Stomach (tissue), 4 donors: ENCODE results near the gene GAMT.

ENCODE experiments used
- EP300 ChIP-seq: sonication (generic); formaldehyde crosslinking; IDR thresholded peaks from one replicate; pipeline ENCODE4 v1.6.1; 2017; ENCODE audit warnings: antibody characterized with exemption
- POLR2A ChIP-seq, 4 donors: fragments of 450-650 bp; IDR thresholded peaks; one replicate each; pipeline ENCODE4 v1.6.1; 2016; ENCODE audit warnings: antibody characterized with exemption in 4 of 4, control low read depth in 2 of 4, mild to moderate bottlenecking in 1 of 4, moderate library complexity in 1 of 4
- POLR2AphosphoS5 ChIP-seq, 3 donors: sonication (generic); formaldehyde crosslinking; IDR thresholded peaks; one replicate each; pipeline ENCODE4 v1.6.1; 2016; ENCODE audit warnings: antibody characterized with exemption in 3 of 3
- TF ChIP-seq, protein P1 (sequence below), 7 experiments: fragments of 450-650 bp in 4 of 7; fragments of 200-600 bp in 3 of 7; sonication (generic) in 3 of 7; IDR thresholded peaks; one replicate each; pipeline ENCODE4 v1.5.1; 2016 to 2019; ENCODE audit warnings: antibody characterized with exemption in 7 of 7, control low read depth in 2 of 7, mild to moderate bottlenecking in 1 of 7

DNA sequence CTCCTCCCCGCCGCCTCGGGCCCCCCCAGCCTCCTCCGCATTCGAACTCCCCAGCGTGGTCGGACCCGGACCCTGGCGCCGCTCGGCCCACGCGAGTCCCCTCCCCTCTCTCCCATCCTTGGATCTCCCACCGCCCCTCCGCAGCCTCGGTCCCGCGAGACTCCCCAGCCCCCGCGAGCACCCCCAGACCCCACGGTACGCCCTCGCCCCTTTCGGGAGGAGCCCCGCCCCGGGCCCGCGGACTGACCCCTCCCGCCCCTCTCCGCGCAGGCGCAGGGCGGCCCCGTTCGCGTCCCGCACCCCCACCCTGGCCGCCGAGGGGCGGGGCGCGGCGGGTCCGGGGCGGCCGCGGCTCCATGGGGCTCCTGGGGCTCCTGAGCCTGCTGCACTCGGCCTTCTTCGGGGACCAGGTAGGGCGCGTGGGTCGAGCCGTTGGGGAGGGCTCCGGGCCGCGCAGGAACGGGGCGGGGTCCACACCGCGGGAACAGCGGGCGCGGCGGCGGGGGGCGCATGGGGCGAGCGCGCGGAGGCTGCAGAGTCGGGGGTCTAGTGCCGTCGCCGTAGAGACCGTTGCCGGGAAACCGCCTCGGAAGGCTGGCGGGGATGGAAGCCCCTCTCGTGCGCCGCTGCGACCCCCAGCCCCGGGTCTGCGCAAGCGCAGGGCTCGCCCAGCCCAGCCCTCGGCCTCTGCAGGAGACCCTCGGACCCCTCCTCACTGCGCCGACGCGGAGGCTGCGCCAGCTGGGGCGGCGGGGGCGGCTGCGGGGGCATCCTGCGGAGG, 44.8 kb upstream of the GAMT start:
- TF ChIP-seq EP300 (no peak), POLR2AphosphoS5 (IDR thresholded peaks at IDR 0.05) (no peak), POLR2A (IDR thresholded peaks at IDR 0.05) (no peak)
- TF ChIP-seq, protein P1, sequence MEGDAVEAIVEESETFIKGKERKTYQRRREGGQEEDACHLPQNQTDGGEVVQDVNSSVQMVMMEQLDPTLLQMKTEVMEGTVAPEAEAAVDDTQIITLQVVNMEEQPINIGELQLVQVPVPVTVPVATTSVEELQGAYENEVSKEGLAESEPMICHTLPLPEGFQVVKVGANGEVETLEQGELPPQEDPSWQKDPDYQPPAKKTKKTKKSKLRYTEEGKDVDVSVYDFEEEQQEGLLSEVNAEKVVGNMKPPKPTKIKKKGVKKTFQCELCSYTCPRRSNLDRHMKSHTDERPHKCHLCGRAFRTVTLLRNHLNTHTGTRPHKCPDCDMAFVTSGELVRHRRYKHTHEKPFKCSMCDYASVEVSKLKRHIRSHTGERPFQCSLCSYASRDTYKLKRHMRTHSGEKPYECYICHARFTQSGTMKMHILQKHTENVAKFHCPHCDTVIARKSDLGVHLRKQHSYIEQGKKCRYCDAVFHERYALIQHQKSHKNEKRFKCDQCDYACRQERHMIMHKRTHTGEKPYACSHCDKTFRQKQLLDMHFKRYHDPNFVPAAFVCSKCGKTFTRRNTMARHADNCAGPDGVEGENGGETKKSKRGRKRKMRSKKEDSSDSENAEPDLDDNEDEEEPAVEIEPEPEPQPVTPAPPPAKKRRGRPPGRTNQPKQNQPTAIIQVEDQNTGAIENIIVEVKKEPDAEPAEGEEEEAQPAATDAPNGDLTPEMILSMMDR (IDR thresholded peaks at IDR 0.05), result no peak
